Neural progenitor cell (in vitro differentiated cells): ENCODE measurements around the gene ARHGEF40.

ENCODE experiments used
- EZH2 ChIP-seq: fragments of 200-600 bp; sonication (generic); IDR thresholded peaks from 2 replicates; pipeline ENCODE4 v1.6.1; 2017; ENCODE audit warnings: antibody characterized with exemption, mild to moderate bottlenecking, moderate library complexity
- EZH2phosphoT487 ChIP-seq: fragments of 200-600 bp; sonication (generic); IDR thresholded peaks from 2 replicates; pipeline ENCODE4 v1.6.1; 2017; ENCODE audit warnings: antibody characterized with exemption
- TF ChIP-seq, protein P1 (sequence below): fragments of 200-600 bp; sonication (generic); IDR thresholded peaks from 2 replicates; pipeline ENCODE4 v1.5.1; 2017; ENCODE audit warnings: antibody characterized with exemption, mild to moderate bottlenecking

- TF ChIP-seq, protein P1, sequence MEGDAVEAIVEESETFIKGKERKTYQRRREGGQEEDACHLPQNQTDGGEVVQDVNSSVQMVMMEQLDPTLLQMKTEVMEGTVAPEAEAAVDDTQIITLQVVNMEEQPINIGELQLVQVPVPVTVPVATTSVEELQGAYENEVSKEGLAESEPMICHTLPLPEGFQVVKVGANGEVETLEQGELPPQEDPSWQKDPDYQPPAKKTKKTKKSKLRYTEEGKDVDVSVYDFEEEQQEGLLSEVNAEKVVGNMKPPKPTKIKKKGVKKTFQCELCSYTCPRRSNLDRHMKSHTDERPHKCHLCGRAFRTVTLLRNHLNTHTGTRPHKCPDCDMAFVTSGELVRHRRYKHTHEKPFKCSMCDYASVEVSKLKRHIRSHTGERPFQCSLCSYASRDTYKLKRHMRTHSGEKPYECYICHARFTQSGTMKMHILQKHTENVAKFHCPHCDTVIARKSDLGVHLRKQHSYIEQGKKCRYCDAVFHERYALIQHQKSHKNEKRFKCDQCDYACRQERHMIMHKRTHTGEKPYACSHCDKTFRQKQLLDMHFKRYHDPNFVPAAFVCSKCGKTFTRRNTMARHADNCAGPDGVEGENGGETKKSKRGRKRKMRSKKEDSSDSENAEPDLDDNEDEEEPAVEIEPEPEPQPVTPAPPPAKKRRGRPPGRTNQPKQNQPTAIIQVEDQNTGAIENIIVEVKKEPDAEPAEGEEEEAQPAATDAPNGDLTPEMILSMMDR: no peak
- TF ChIP-seq EZH2 (no peak), EZH2phosphoT487 (no peak)
Measured at GRCh38 chr14:21059842-21060613, 10.1 kb upstream of the ARHGEF40 start.
